ENCODE results near the gene BSPRY.

- TF ChIP-seq TCF12 (IDR thresholded peaks at IDR 0.05; ENCODE audit: low read depth) (no peak), EP300 (IDR thresholded peaks at IDR 0.05; ENCODE audit: borderline replicate concordance) (no peak), CEBPB (IDR thresholded peaks at IDR 0.05) (no peak), TAF1 (IDR thresholded peaks at IDR 0.05; ENCODE audit: low read depth) (no peak), CREB1 (IDR thresholded peaks at IDR 0.05; ENCODE audit: low read depth) (no peak), RAD21 (IDR thresholded peaks at IDR 0.05; ENCODE audit: low read depth) (no peak), TEAD4 (IDR thresholded peaks at IDR 0.05) (no peak), MAX (IDR thresholded peaks at IDR 0.05) (no peak), YY1 (IDR thresholded peaks at IDR 0.05; ENCODE audit: low read depth) (no peak), EGR1 (IDR thresholded peaks at IDR 0.05) (no peak), NFIC (IDR thresholded peaks at IDR 0.05) (no peak), FOXM1 (IDR thresholded peaks at IDR 0.05; ENCODE audit: borderline replicate concordance, low read depth) (no peak), REST (IDR thresholded peaks at IDR 0.05; ENCODE audit: low read depth) (no peak)
These were observed 49.5 kb downstream of the BSPRY start for GRCh38 chr9:113398796-113399195.
